SK-N-SH (cell line): ENCODE data around the gene UGT1A4.

Experiments
- FOSL2 ChIP-seq: IDR thresholded peaks from 2 replicates; pipeline ENCODE4 v1.4.0; 2012; ENCODE audit warnings: low read depth, mild to moderate bottlenecking, moderate library complexity, borderline replicate concordance
- FOXM1 ChIP-seq: IDR thresholded peaks from 2 replicates; pipeline ENCODE4 v1.4.0; 2012; ENCODE audit warnings: low read depth, mild to moderate bottlenecking
- NRF1 ChIP-seq: IDR thresholded peaks from 2 replicates; pipeline ENCODE4 v1.6.1; 2012; ENCODE audit warnings: low read depth, mild to moderate bottlenecking, low read length
- POLR2AphosphoS5 ChIP-seq: IDR thresholded peaks from 2 replicates; pipeline ENCODE4 v1.6.1; 2012; ENCODE audit warnings: low read depth, low read length
- RAD21 ChIP-seq: IDR thresholded peaks from 2 replicates; pipeline ENCODE4 v1.6.1; 2012; ENCODE audit warnings: mild to moderate bottlenecking, low read length
- TAF1 ChIP-seq: IDR thresholded peaks from 2 replicates; pipeline ENCODE4 v1.6.1; 2012; ENCODE audit warnings: low read depth, mild to moderate bottlenecking, low read length, moderate library complexity, borderline replicate concordance
- TF ChIP-seq, protein P1 (sequence below): fragments of 200-600 bp; sonication (generic); IDR thresholded peaks from 2 replicates; pipeline ENCODE4 v1.6.1; 2017; ENCODE audit warnings: antibody characterized with exemption, mild to moderate bottlenecking, moderate library complexity
- TF ChIP-seq, protein P2 (sequence below): IDR thresholded peaks from 2 replicates; pipeline ENCODE4; 2012
- TF ChIP-seq, protein P3 (sequence below): fragments of 150-350 bp; IDR thresholded peaks from 2 replicates; pipeline ENCODE4 v1.6.1; 2017; ENCODE audit warnings: antibody characterized with exemption, low read length, low read depth, borderline replicate concordance

DNA sequence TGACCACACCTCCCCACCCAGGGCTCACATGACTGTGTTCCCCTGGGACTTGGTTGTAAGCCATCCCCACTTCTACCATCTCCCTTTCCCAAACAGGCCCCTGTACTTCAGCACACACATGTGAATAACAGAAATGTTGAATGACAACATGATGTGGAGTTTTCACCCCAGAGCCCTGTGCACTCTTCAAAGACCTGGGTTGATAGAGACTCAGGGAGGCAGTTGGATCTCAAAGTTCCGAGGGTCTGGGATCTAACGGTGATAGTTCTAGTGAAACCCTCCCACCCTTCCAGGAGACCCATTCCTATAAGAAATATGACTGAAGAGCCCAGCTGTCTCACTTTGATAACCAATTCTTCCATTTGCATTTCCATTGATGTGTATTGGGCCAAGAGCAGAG lies 59.5 kb downstream of the UGT1A4 start, which contains the start of gene MROH2A:
- TF ChIP-seq NRF1 (no peak), TAF1 (no peak), POLR2AphosphoS5 (no peak), RAD21 (no peak), FOXM1 (no peak), FOSL2 (no peak)
- TF ChIP-seq, protein P1, sequence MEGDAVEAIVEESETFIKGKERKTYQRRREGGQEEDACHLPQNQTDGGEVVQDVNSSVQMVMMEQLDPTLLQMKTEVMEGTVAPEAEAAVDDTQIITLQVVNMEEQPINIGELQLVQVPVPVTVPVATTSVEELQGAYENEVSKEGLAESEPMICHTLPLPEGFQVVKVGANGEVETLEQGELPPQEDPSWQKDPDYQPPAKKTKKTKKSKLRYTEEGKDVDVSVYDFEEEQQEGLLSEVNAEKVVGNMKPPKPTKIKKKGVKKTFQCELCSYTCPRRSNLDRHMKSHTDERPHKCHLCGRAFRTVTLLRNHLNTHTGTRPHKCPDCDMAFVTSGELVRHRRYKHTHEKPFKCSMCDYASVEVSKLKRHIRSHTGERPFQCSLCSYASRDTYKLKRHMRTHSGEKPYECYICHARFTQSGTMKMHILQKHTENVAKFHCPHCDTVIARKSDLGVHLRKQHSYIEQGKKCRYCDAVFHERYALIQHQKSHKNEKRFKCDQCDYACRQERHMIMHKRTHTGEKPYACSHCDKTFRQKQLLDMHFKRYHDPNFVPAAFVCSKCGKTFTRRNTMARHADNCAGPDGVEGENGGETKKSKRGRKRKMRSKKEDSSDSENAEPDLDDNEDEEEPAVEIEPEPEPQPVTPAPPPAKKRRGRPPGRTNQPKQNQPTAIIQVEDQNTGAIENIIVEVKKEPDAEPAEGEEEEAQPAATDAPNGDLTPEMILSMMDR, result no peak
- TF ChIP-seq, protein P2, sequence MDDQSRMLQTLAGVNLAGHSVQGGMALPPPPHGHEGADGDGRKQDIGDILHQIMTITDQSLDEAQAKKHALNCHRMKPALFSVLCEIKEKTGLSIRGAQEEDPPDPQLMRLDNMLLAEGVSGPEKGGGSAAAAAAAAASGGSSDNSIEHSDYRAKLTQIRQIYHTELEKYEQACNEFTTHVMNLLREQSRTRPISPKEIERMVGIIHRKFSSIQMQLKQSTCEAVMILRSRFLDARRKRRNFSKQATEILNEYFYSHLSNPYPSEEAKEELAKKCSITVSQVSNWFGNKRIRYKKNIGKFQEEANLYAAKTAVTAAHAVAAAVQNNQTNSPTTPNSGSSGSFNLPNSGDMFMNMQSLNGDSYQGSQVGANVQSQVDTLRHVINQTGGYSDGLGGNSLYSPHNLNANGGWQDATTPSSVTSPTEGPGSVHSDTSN, result no peak
- TF ChIP-seq, protein P3, sequence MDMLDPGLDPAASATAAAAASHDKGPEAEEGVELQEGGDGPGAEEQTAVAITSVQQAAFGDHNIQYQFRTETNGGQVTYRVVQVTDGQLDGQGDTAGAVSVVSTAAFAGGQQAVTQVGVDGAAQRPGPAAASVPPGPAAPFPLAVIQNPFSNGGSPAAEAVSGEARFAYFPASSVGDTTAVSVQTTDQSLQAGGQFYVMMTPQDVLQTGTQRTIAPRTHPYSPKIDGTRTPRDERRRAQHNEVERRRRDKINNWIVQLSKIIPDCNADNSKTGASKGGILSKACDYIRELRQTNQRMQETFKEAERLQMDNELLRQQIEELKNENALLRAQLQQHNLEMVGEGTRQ, result no peak
